Astrocyte of the hippocampus (primary cell): ENCODE results near the gene PTPRN2.

Experiments
- DNase-seq: peaks from one replicate; pipeline ENCODE4 v3.0.0; 2011; ENCODE audit warnings: low read depth, low spot score

The PTPRN2 gene

GRCh38 chr7:157822688-157823031 lies 765.0 kb downstream of the PTPRN2 start:
- DNase-seq: no peak

GRCh38 chr7:157821959-157822687 lies 765.5 kb downstream of the PTPRN2 start:
- DNase-seq: no peak

- no peak for DNase-seq
These were observed 766.8 kb downstream of the PTPRN2 start for GRCh38 chr7:157820796-157821195.

GRCh38 chr7:157819455-157819807 lies 768.2 kb downstream of the PTPRN2 start:
- no peak for DNase-seq

GRCh38 chr7:157818701-157819454 lies 768.7 kb downstream of the PTPRN2 start:
- DNase-seq: no peak

- DNase-seq: no peak
These were observed 769.5 kb downstream of the PTPRN2 start for GRCh38 chr7:157817944-157818700.

- DNase-seq: no peak
These were observed 770.2 kb downstream of the PTPRN2 start for GRCh38 chr7:157817433-157817832.

- DNase-seq: no peak
These were observed 770.9 kb downstream of the PTPRN2 start for GRCh38 chr7:157816526-157817250.

GRCh38 chr7:157816086-157816485 lies 771.5 kb downstream of the PTPRN2 start:
- DNase-seq: no peak

- DNase-seq: no peak
These were observed 772.0 kb downstream of the PTPRN2 start for GRCh38 chr7:157815706-157816022.

GRCh38 chr7:157814931-157815705 lies 772.5 kb downstream of the PTPRN2 start:
- DNase-seq: no peak

- no peak for DNase-seq
These were observed 773.6 kb downstream of the PTPRN2 start for GRCh38 chr7:157813741-157814661.

- no peak for DNase-seq
These were observed 774.6 kb downstream of the PTPRN2 start for GRCh38 chr7:157813053-157813452.

GRCh38 chr7:157811946-157812345 lies 775.7 kb downstream of the PTPRN2 start:
- no peak for DNase-seq

- DNase-seq: no peak
These were observed 777.5 kb downstream of the PTPRN2 start for GRCh38 chr7:157809863-157810851.

- no peak for DNase-seq
These were observed 778.3 kb downstream of the PTPRN2 start for GRCh38 chr7:157809154-157809862.

- DNase-seq: no peak
These were observed 779.6 kb downstream of the PTPRN2 start for GRCh38 chr7:157808042-157808441.

- DNase-seq: peak; percentile 80
These were observed 780.1 kb downstream of the PTPRN2 start for GRCh38 chr7:157807510-157807909.
